Rectal smooth muscle tissue (tissue), 1 donor: ENCODE measurements around the gene LIN7C.

Experiments used
- H3K27ac ChIP-seq: one replicate; pipeline ENCODE4 v1.7.0; 2013; ENCODE audit warnings: low read depth, low read length, inconsistent platforms
- H3K27me3 ChIP-seq: one replicate; pipeline ENCODE4 v1.7.0; 2013; ENCODE audit warnings: low read length; ENCODE audit not compliant: control insufficient read depth, insufficient read depth
- H3K36me3 ChIP-seq: one replicate; pipeline ENCODE4 v1.7.0; 2013; ENCODE audit warnings: low read length; ENCODE audit not compliant: control insufficient read depth, insufficient read depth
- H3K4me1 ChIP-seq: one replicate; pipeline ENCODE4 v1.7.0; 2013; ENCODE audit warnings: low read length; ENCODE audit not compliant: control insufficient read depth, insufficient read depth
- H3K4me3 ChIP-seq: one replicate; pipeline ENCODE4 v1.7.0; 2013; ENCODE audit warnings: low read length
- H3K9ac ChIP-seq: one replicate; pipeline ENCODE4 v1.7.0; 2013; ENCODE audit warnings: low read length

The LIN7C gene

GRCh38 chr11:27504205-27504604 lies 2.4 kb downstream of the LIN7C start:
- Histone ChIP-seq H3K27ac (no peak overlapping the region), H3K36me3 (peaks cover 11% of the 10 kb centered on the region), H3K9ac (no peak overlapping the region), H3K4me1 (peaks cover 5% of the 10 kb centered on the region), H3K4me3 (no peak overlapping the region), H3K27me3 (no peaks in the 10 kb centered on the region)

DNA sequence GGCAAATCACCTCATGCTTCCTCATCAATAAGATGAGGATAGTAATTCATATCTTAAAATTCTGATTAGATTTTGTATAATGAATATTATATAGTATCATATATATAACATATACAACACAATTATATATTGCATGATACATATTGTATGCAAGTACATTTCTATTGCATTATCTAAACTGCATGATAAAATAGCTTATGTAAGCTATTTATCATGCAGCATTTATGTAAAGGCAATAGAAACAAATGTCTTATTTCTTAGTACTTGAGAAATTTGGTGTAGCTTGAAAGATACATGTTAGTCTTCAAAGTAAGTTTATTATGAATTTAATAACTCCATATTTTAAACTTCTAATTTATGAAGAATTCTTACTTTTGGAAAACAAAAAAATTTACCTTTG lies 5.5 kb downstream of the LIN7C start:
- no peak overlapping the region for H3K4me3 ChIP-seq
- H3K9ac ChIP-seq: no peak overlapping the region
- no peaks in the 10 kb centered on the region for H3K27me3 ChIP-seq
- no peak overlapping the region for H3K27ac ChIP-seq
- peaks cover 14% of the 10 kb centered on the region for H3K36me3 ChIP-seq
- peaks cover 14% of the 10 kb centered on the region for H3K4me1 ChIP-seq

GRCh38 chr11:27497911-27498310 lies 8.7 kb downstream of the LIN7C start:
- peaks cover 9% of the 10 kb centered on the region for H3K4me1 ChIP-seq
- H3K36me3 ChIP-seq: peaks cover 17% of the 10 kb centered on the region
- no peaks in the 10 kb centered on the region for H3K27me3 ChIP-seq

DNA sequence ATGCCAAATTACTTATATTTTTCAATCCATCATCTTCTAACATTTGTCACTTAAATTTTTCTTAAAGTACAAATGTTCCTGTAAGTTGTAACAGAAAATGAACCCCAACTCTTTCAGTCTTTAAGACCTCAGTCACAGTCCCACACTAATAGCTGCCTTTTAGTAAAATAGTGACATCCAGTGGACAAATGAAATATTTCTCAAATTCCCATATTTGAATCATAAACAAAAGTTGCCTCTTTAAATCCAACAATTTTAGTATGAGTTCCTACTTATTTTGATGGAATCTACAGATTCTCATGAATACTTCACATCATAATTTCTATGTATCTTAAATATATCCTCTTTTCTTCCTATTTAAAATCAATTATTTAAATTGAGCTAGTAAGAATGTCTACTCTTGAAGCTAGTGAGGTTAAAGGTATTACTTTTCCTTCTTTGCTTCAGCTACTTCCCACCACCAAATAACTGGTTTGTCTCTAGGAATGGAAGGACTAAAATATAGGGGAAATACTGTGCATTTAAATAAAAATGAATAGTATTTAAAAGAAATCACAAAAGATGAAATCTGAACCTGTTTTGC lies 9.2 kb downstream of the LIN7C start:
- Histone ChIP-seq H3K9ac (no peak overlapping the region), H3K27ac (no peak overlapping the region), H3K27me3 (no peaks in the 10 kb centered on the region), H3K4me1 (peaks cover 9% of the 10 kb centered on the region), H3K36me3 (peaks cover 17% of the 10 kb centered on the region), H3K4me3 (no peak overlapping the region)

More at GRCh38 chr11:27497911-27498310, 8.7 kb downstream of the LIN7C start:
- Histone ChIP-seq H3K9ac (no peak overlapping the region), H3K27ac (no peak overlapping the region), H3K4me3 (no peak overlapping the region)

GRCh38 chr11:27496461-27496860 lies 10.1 kb downstream of the LIN7C start:
- no peak overlapping the region for H3K4me3 ChIP-seq
- peaks cover 18% of the 10 kb centered on the region for H3K36me3 ChIP-seq
- H3K4me1 ChIP-seq: peaks cover 9% of the 10 kb centered on the region
- H3K27ac ChIP-seq: no peak overlapping the region
- H3K27me3 ChIP-seq: no peaks in the 10 kb centered on the region
- no peak overlapping the region for H3K9ac ChIP-seq

- Histone ChIP-seq H3K4me3 (no peak overlapping the region), H3K4me1 (peaks cover 9% of the 10 kb centered on the region), H3K36me3 (peaks cover 23% of the 10 kb centered on the region), H3K27ac (no peak overlapping the region), H3K9ac (no peak overlapping the region), H3K27me3 (no peaks in the 10 kb centered on the region)
Measured at GRCh38 chr11:27495710-27496300, 10.8 kb downstream of the LIN7C start.

DNA sequence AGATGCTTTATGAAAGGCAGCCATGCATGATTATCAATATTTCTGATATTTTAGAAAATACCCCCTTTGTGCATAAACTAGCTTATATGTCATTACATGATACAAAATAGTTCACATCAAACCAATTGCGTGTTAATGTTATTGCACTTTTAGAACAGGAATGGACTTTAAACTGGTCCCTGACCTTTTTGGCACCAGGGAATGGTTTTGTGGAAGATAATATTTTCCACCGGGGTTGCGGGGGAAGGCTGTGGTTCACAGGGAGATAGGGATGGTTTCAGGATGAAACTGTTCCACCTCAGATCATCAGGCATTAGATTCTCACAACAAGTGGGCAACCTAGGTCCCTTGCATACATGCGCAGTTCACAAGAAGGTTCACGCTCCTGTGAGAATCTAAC lies 17.5 kb downstream of the LIN7C start:
- H3K36me3 ChIP-seq: peaks cover 9% of the 10 kb centered on the region
- no peak overlapping the region for H3K27ac ChIP-seq
- no peak overlapping the region for H3K4me3 ChIP-seq
- no peaks in the 10 kb centered on the region for H3K4me1 ChIP-seq
- H3K9ac ChIP-seq: no peak overlapping the region
- no peaks in the 10 kb centered on the region for H3K27me3 ChIP-seq

- peaks cover 7% of the 10 kb centered on the region for H3K36me3 ChIP-seq
- H3K4me3 ChIP-seq: no peak overlapping the region
- H3K9ac ChIP-seq: no peak overlapping the region
- H3K4me1 ChIP-seq: no peaks in the 10 kb centered on the region
- H3K27ac ChIP-seq: no peak overlapping the region
- H3K27me3 ChIP-seq: no peaks in the 10 kb centered on the region
Measured at GRCh38 chr11:27487706-27488105, 18.9 kb downstream of the LIN7C start.

DNA sequence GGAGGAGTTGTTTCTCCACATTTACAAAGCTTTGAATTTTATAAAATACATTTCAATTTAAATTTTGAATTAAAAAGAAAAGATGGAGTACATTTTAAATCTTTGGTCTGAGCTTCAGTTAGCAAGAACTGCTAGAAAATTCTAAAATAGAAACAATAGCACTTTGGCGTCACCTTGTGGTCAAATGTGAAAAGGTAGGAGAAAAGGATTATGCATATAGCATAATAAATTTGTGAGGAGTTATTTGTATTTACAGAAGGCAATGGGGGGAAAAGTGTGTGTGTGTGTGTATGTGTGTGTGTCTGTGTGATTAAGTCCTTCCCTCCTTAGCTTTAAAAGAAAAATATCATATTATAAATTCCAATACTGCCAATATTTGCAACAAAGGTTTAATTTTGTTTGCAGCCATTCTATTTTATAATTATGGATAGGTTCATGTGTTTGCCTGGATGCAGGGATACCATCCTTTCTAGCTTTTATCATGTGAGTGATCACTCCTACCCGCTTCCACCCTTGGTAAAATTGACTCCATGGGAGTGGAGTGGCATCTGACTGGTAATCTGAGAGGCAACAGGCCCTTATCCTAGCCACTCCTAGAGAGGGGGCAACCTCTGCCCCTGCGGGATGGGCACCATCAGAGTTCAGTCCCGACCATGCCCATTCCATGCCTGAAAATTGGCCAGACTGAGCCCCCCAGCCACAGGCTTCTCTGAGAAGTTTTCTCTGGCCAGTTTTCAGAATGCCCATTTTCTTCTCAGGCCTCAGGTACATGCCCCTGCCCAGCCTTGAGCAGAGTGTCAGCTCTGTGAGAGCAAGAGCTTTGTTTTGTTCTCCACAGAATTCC lies 20.4 kb downstream of the LIN7C start:
- Histone ChIP-seq H3K9ac (no peak overlapping the region), H3K27me3 (no peaks in the 10 kb centered on the region), H3K36me3 (peaks cover 3% of the 10 kb centered on the region), H3K4me1 (no peaks in the 10 kb centered on the region), H3K4me3 (no peak overlapping the region), H3K27ac (no peak overlapping the region)

- Histone ChIP-seq H3K36me3 (no peaks in the 10 kb centered on the region), H3K27ac (no peak overlapping the region), H3K4me1 (no peaks in the 10 kb centered on the region), H3K4me3 (no peak overlapping the region), H3K27me3 (no peaks in the 10 kb centered on the region), H3K9ac (no peak overlapping the region)
Measured at GRCh38 chr11:27482793-27483192, 23.8 kb downstream of the LIN7C start.

DNA sequence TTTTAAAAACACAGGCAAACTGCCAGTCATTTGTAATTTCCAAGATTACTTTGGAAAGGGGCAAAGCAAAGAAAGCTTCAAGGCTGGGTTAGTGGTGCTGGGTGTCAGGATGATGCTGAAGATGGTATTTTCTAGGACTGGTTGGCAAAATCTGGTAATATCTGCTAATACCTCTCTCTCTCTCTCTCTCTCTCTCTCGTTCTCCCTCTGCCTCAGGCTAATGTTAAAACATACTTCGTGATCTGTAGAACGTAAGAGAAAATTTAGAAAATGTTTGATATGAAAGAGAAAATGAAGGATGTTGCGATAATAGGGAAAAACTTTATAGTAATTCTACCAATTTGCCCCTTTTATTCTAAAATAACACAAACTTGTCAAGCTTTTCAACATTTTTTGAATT lies 24.6 kb downstream of the LIN7C start:
- Histone ChIP-seq H3K27me3 (no peaks in the 10 kb centered on the region), H3K9ac (no peak overlapping the region), H3K27ac (no peak overlapping the region), H3K4me3 (no peak overlapping the region), H3K36me3 (no peaks in the 10 kb centered on the region), H3K4me1 (no peaks in the 10 kb centered on the region)

DNA sequence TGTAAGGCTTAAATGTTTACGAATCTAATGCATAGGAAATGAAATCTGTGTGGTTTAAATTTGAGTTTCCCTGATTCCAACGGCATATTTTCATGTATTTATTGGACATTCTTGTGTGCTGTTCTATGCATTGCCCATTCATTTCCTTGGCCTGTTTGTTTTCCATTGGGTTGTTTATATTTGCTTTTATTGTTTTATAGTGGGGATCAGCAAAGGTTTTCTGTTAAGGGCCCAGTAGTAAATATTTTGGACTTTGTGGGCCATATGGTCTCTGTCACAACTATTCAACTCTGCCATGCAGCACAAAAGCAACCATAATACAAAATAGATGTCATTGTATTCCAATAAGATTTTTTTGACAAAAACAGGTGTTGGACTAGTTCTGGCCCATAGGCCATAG lies 28.7 kb downstream of the LIN7C start:
- Histone ChIP-seq H3K36me3 (no peaks in the 10 kb centered on the region), H3K4me1 (no peaks in the 10 kb centered on the region), H3K4me3 (no peak overlapping the region), H3K9ac (no peak overlapping the region), H3K27ac (no peak overlapping the region), H3K27me3 (no peaks in the 10 kb centered on the region)
